Measurements from ENCODE around the gene PML.

- TF ChIP-seq EZH2phosphoT487 (IDR thresholded peaks at IDR 0.05): no peak
- TF ChIP-seq, protein P1, sequence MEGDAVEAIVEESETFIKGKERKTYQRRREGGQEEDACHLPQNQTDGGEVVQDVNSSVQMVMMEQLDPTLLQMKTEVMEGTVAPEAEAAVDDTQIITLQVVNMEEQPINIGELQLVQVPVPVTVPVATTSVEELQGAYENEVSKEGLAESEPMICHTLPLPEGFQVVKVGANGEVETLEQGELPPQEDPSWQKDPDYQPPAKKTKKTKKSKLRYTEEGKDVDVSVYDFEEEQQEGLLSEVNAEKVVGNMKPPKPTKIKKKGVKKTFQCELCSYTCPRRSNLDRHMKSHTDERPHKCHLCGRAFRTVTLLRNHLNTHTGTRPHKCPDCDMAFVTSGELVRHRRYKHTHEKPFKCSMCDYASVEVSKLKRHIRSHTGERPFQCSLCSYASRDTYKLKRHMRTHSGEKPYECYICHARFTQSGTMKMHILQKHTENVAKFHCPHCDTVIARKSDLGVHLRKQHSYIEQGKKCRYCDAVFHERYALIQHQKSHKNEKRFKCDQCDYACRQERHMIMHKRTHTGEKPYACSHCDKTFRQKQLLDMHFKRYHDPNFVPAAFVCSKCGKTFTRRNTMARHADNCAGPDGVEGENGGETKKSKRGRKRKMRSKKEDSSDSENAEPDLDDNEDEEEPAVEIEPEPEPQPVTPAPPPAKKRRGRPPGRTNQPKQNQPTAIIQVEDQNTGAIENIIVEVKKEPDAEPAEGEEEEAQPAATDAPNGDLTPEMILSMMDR (IDR thresholded peaks at IDR 0.05): no peak
Observed at GRCh38 chr15:73984208-73984979, 10.1 kb upstream of the PML start.

Measured in neural progenitor cell (in vitro differentiated cells).